Osteoblast (primary cell): Measurements from ENCODE around the gene GAPVD1. TPM values are rescaled to one million over a fixed set of nuclear protein-coding genes. Genes with fewer than 3 reads are reported as not detected.
"Not testable (repeated sequence)": the region's sequence is repeated elsewhere in the genome, so short reads cannot be mapped to it uniquely, and the experiment has no call there.

Source experiments
- DNase-seq: peaks from one replicate; pipeline ENCODE4 v3.0.0; 2011; ENCODE audit warnings: low spot score, mixed read lengths; ENCODE audit not compliant: insufficient read length; ENCODE audit errors: missing footprints
- H2AFZ ChIP-seq: 2 replicates; pipeline ENCODE4 v1.6.0; 2011; ENCODE audit warnings: mild to moderate bottlenecking, low read length
- H3K27ac ChIP-seq: 2 replicates; pipeline ENCODE4 v1.5.1; 2011; ENCODE audit warnings: mild to moderate bottlenecking, low read depth, low read length, moderate library complexity
- H3K27me3 ChIP-seq: 2 replicates; pipeline ENCODE4 v1.6.0; 2012; ENCODE audit warnings: mild to moderate bottlenecking, control low read depth, inconsistent platforms, low read length, moderate library complexity; ENCODE audit not compliant: insufficient read depth
- H3K36me3 ChIP-seq: 2 replicates; pipeline ENCODE4 v1.5.1; 2011; ENCODE audit warnings: mild to moderate bottlenecking, low read length, control low read depth, moderate library complexity; ENCODE audit not compliant: insufficient read depth
- H3K4me1 ChIP-seq: 2 replicates; pipeline ENCODE4 v1.5.1; 2011; ENCODE audit warnings: mild to moderate bottlenecking, low read length, control low read depth, moderate library complexity; ENCODE audit not compliant: insufficient read depth
- H3K4me2 ChIP-seq: 2 replicates; pipeline ENCODE4 v1.6.0; 2011; ENCODE audit warnings: mild to moderate bottlenecking, low read length; ENCODE audit not compliant: insufficient read depth
- H3K4me3 ChIP-seq: fragments of 200-600 bp; sonication (generic); 3 replicates; pipeline ENCODE4 v1.5.1; 2012; ENCODE audit warnings: mild to moderate bottlenecking, low read length, inconsistent platforms; ENCODE audit not compliant: insufficient read depth
- H3K79me2 ChIP-seq: 2 replicates; pipeline ENCODE4 v1.6.0; 2012; ENCODE audit warnings: mild to moderate bottlenecking, low read length, control low read depth, inconsistent platforms; ENCODE audit not compliant: insufficient read depth
- H3K9me3 ChIP-seq: 2 replicates; pipeline ENCODE4 v1.5.1; 2011; ENCODE audit warnings: low read depth, low read length, control low read depth
- H4K20me1 ChIP-seq: 2 replicates; pipeline ENCODE4 v1.6.0; 2012; ENCODE audit warnings: mild to moderate bottlenecking, low read length, control low read depth; ENCODE audit not compliant: insufficient read depth
- CTCF ChIP-seq: IDR thresholded peaks from 2 replicates; pipeline ENCODE4 v1.5.1; 2011; ENCODE audit warnings: mild to moderate bottlenecking, low read depth, low read length, moderate library complexity; ENCODE audit errors: extremely low read depth
- total RNA-seq: library from RNA; depleted of rRNA; stranded (reverse); fragments of >200 nt; gene quantifications from 2 replicates; pipeline ENCODE4 v1.2.3, GENCODE V29; 2012

Gene GAPVD1
- total RNA-seq, 1 donor = 80.3 TPM

DNA sequence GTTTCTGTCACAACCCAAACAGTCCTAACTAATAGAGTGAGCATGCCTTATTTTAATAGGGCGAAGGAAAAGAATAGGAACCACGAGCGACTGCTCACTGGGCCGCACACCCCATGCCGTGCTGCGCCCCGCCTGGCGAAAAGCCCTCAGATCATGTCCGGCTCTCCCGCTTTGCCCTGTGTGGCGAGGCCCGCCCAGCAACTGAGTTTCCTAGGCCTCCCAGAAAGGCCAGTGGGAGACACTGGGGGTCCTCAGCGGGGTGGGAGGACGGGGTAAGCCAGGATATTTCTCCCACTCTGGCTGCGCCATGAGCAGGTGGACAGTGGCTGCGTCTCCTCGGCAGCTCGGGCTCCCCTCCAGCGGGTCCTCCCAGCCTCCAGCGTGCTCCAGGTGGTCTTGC is 138.0 kb downstream of the GAPVD1 start:
- DNase-seq = peak; percentile 65
- Histone ChIP-seq H3K27me3 (no peaks in the 10 kb centered on the region), H3K79me2 (no peaks in the 10 kb centered on the region), H4K20me1 (no peaks in the 10 kb centered on the region), H3K4me1 (no peaks in the 10 kb centered on the region), H3K27ac (no peak overlapping the region), H3K36me3 (no peaks in the 10 kb centered on the region), H2AFZ (no peak overlapping the region), H3K9me3 (no peaks in the 10 kb centered on the region), H3K4me3 (no peak overlapping the region), H3K4me2 (no peak overlapping the region)
- TF ChIP-seq CTCF = no peak

GRCh38 chr9:125400232-125400631 is 138.6 kb downstream of the GAPVD1 start:
- not testable (repeated sequence) for DNase-seq, H3K79me2 ChIP-seq, H3K4me3 ChIP-seq, H3K4me2 ChIP-seq, H3K27ac ChIP-seq, H3K27me3 ChIP-seq, H4K20me1 ChIP-seq, H2AFZ ChIP-seq, H3K9me3 ChIP-seq, H3K36me3 ChIP-seq, H3K4me1 ChIP-seq

DNA sequence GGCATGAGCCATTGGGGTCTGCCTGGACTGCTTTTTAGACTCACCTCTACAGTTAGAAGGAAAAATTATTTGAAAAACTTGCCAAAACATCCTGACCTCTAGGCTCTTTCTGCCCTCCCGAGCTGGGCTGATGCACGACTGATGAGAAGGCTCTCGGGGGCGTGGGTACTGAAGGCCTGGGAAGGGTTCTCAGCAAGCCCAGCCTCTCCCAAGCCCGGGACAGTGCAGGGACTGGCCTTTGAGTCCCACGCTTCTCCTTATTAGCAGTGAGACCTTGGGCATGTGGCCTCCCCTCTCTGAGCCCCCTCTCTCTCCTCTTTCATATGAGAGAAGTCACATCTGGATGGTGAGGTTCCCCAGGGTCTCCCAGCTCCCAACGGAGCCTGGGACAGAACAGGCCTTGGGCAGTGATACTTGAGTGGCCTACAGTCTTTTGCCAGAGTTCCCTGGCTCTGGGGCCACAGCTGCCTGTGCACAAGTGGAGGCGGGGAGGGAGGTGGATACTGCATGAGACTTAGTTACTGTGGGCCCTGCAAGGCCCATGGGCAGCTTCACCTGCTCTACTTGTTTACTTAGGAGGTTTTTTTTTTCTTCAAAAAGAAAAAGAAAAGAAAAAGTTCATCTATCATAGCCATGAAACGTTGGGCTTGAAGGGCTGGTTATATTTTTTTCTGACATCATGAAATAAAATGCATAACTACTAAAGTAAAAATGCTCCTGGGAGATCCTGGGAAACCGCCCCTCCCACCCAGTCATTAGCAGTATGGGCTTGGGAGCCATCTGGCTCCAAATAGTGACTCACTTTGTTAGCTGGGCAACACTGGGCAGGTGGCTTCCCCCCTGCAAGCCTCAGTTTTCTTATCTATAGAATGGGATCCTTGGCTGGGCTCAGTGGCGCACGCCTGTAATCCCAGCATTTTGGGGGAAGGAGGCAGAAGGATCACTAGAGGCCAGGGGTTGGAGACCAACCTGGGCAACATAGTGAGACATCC is 139.4 kb downstream of the GAPVD1 start:
- TF ChIP-seq CTCF = no peak
- H3K4me1 ChIP-seq = no peaks in the 10 kb centered on the region
- no peaks in the 10 kb centered on the region for H3K36me3 ChIP-seq
- no peaks in the 10 kb centered on the region for H3K79me2 ChIP-seq
- peak; percentile 79 for DNase-seq
- no peak overlapping the region for H3K27ac ChIP-seq
- H3K27me3 ChIP-seq = no peaks in the 10 kb centered on the region
- H4K20me1 ChIP-seq = no peaks in the 10 kb centered on the region
- H3K4me3 ChIP-seq = no peak overlapping the region
- no peaks in the 10 kb centered on the region for H3K9me3 ChIP-seq
- H3K4me2 ChIP-seq = no peak overlapping the region
- no peak overlapping the region for H2AFZ ChIP-seq

DNA sequence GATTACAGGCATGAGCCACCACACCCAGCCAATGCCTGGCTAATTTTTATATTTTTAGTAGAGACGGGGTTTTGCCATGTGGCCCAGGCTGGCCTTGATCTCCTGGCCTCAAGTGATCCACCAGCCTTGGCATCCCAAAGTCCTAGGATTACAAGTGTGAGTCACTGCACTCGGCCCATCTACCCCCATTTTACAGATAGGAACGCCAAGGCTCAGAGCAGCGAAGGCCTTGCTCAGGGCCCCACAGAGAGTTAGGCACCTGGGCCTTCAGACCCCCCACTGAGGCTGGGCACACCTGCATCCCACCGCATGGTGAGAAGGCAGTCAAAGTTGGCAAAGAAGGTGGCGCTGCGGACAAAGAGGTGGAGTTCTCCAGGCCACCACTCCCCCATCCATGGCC is 143.1 kb downstream of the GAPVD1 start:
- no peak overlapping the region for H3K27ac ChIP-seq
- H3K27me3 ChIP-seq = no peaks in the 10 kb centered on the region
- no peaks in the 10 kb centered on the region for H3K9me3 ChIP-seq
- H2AFZ ChIP-seq = no peak overlapping the region
- no peak overlapping the region for H3K4me2 ChIP-seq
- no peaks in the 10 kb centered on the region for H3K4me1 ChIP-seq
- no peaks in the 10 kb centered on the region for H3K79me2 ChIP-seq
- no peaks in the 10 kb centered on the region for H3K36me3 ChIP-seq
- H3K4me3 ChIP-seq = no peak overlapping the region
- TF ChIP-seq CTCF = no peak
- H4K20me1 ChIP-seq = no peaks in the 10 kb centered on the region
- DNase-seq = peak; percentile 54
